ENCODE data around the gene WNT3.

DNA sequence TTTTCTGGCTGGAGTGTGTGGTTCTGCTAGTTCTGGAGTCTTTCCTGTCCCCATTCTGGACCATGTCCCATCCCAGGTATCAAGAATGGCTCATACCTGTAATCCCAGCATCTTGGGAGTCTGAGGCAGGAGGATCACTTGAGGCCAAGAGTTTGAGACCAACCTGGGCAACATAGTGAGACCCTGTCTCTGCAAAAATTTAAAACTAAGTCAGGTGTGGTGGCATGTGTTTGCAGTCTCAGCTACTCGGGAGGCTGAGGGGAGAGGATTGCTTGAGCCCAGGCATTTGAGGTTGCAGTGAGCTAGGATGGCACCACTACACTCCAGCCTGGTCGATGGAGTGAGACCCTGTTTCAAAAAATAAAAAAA, 15.3 kb upstream of the WNT3 start:
- TF ChIP-seq CTCF (IDR thresholded peaks at IDR 0.05) (no peak), POLR2A (IDR thresholded peaks at IDR 0.05) (no peak)

All from heart left ventricle (tissue), 13 donors.